Spleen (tissue), 11 donors: ENCODE results near the gene PLA2G4E. TPM values are rescaled to one million over a fixed set of nuclear protein-coding genes. Genes with fewer than 3 reads are reported as not detected.

Experiments
- DNase-seq: peaks from one replicate; pipeline ENCODE4 v3.0.0-alpha.2; 2020
- H3K27ac ChIP-seq, 8 donors: fragments of 200-600 bp; sonication (generic) in 7 of 8; 1 replicate in 4 of 8; 2 replicates in 4 of 8; pipeline versions ENCODE4 v1.5.0 to v1.8.0; 2016 to 2021; ENCODE audit warnings: inconsistent platforms in 4 of 8, mild to moderate bottlenecking in 4 of 8, moderate library complexity in 1 of 8
- H3K27me3 ChIP-seq, 7 donors: fragments of 200-600 bp; sonication (generic) in 6 of 7; replicated peaks in 1 of 7; 1 replicate in 4 of 7; 2 replicates in 3 of 7; pipeline versions ENCODE4 v1.5.0 to v1.8.0; 2016 to 2021; ENCODE audit warnings: inconsistent platforms in 3 of 7, mild to moderate bottlenecking in 1 of 7
- H3K36me3 ChIP-seq, 6 donors: fragments of 200-600 bp; sonication (generic) in 5 of 6; 1 replicate in 4 of 6; 2 replicates in 2 of 6; pipeline versions ENCODE4 v1.5.0 to v1.8.0; 2016 to 2021; ENCODE audit warnings: inconsistent platforms in 2 of 6
- H3K4me1 ChIP-seq, 6 donors: fragments of 200-600 bp; sonication (generic) in 5 of 6; 1 replicate in 3 of 6; 2 replicates in 3 of 6; pipeline versions ENCODE4 v1.5.0 to v1.8.0; 2016 to 2021; ENCODE audit warnings: inconsistent platforms in 3 of 6
- H3K4me3 ChIP-seq, 8 donors: fragments of 200-600 bp; sonication (generic) in 7 of 8; 1 replicate in 4 of 8; 2 replicates in 4 of 8; pipeline versions ENCODE4 v1.5.0 to v1.8.0; 2016 to 2021; ENCODE audit warnings: inconsistent platforms in 4 of 8, mild to moderate bottlenecking in 4 of 8, moderate library complexity in 2 of 8
- H3K9me3 ChIP-seq, 8 donors: fragments of 200-600 bp; sonication (generic) in 7 of 8; 1 replicate in 4 of 8; 2 replicates in 4 of 8; pipeline versions ENCODE4 v1.5.0 to v1.8.0; 2016 to 2021; ENCODE audit warnings: inconsistent platforms in 4 of 8
- POLR2A ChIP-seq, 3 donors: fragments of 450-650 bp; IDR thresholded peaks; one replicate each; pipeline ENCODE4 v1.5.1; 2017; ENCODE audit warnings: antibody characterized with exemption in 3 of 3, mild to moderate bottlenecking in 1 of 3
- POLR2AphosphoS5 ChIP-seq, 3 donors: sonication (generic); formaldehyde crosslinking; IDR thresholded peaks; one replicate each; pipeline ENCODE4 v1.5.1; 2017; ENCODE audit warnings: antibody characterized with exemption in 3 of 3
- WGBS, 5 donors: extraction: QIAGEN DNeasy Blood & Tissue Kit in 3 of 5; methylation state at CpG; one replicate each; pipeline versions ENCODE4 v1.1.5 to v1.1.7; 2013 to 2018; 5-methylcytosine and 5-hydroxymethylcytosine counted together
- intact Hi-C: fragments of 100-400 bp; cut with DNase I; formaldehyde crosslinking; loops from one replicate; pipeline ENCODE4 v1.15.0; 2023; ENCODE audit warnings: low total_unique reads
- polyA plus RNA-seq, 3 donors: library from polyadenylated mRNA; stranded (reverse); fragments of 200-250 nt; gene quantifications; one replicate each; pipeline ENCODE4 v1.2.1, GENCODE V29; 2013
- total RNA-seq, 7 donors: library from RNA; depleted of rRNA in 3 of 7; stranded (reverse); fragments of >200 nt in 3 of 7; fragmentation: NEBNext Ultra II Directional in 4 of 7; extraction: Animal tissue kit (Norgen Biotek cat#: 25700) in 4 of 7; gene quantifications; one replicate each; pipeline versions ENCODE4 v1.1.0 to v1.2.1, GENCODE V29; 2016 to 2021
- TF ChIP-seq, protein P1 (sequence below), 11 experiments: fragments of 200-600 bp in 7 of 11; fragments of 450-650 bp in 4 of 11; sonication (generic) in 4 of 11; IDR thresholded peaks in 8 of 11; conservative IDR thresholded peaks in 3 of 11; 1 replicate in 7 of 11; 2 replicates in 4 of 11; pipeline versions ENCODE4 v1.4.0 to v1.8.0; 2016 to 2021; ENCODE audit warnings: antibody characterized with exemption in 11 of 11, inconsistent platforms in 4 of 11, mild to moderate bottlenecking in 1 of 11
- donor health status: healthy with polysubstance abuse.
- donor health status: DM: no; HTN: no; CAD: no; lungs with moderate emphysema.
- donor health status: DM: no; HTN: no; CAD: no.
- donor health status: Bipolar disorder and iron deficiency.
- donor health status: healthy.
- donor health status: DM: no; HTN: no; CAD: no.
- donor health status: DM: yes; HTN: yes; CAD: no.

PLA2G4E gene
- total and polyA plus RNA-seq, 10 donors: not detected

DNA sequence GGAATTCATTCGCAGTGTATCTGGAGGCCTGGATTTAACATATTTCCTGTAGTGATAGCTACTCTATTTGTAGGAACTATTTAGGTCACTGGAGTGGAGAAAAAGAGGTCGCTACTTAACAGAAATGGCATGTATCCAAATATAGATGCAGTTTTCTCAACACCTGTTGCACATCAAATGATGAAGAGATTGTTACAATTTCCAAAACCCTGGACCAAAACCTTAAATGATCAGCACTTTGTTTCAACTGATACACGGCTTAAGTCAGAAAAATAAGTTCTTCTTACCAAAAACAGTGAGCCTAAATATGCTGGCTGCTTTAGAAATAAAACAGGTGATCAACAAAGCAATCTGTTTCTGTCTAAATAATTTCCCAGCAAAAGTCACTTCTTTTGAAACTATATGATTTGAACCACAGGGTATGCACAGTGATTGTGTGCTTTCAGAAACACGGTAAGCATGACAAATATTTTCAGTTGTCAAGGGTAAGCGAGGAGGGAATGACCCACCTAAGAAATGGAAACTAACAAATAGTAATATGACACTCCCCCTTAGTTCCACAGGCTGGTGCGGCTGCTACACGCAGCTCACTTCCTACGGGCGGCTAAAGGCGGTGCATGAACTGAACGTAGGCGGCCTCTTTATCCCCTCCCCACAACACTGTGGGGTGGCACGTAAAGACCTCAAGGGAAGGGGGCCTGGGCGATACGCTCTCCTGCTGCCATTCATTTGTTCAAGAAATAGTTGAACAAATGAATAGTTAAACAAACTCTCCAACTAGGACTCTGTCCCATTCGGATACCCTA, 49.5 kb downstream of the PLA2G4E start:
- Histone ChIP-seq H3K9me3 (no peaks in the 10 kb centered on the region), H3K27ac (peak overlapping the region; percentile 82 to 96 (median 94)), H3K4me3 (peak overlapping the region; percentile 88 to 96 (median 92)), H3K4me1 (peaks cover 39 to 67% (median 58%) of the 10 kb centered on the region in 6 donors), H3K36me3 (no peaks in the 10 kb centered on the region), H3K27me3 (peaks cover 0 to under 1% (median 0%) of the 10 kb centered on the region in 7 donors)
- WGBS, 5 donors: 7 to 8% (median 8%) methylated on average over 16 of the region's 16 CpGs
- intact Hi-C loops: no loop called here
- peak; percentile 90 for DNase-seq
- TF ChIP-seq POLR2A (IDR thresholded peaks at IDR 0.05) (peak in 1 of 3 donors; percentile 59), POLR2AphosphoS5 (IDR thresholded peaks at IDR 0.05) (peak in 2 of 3 donors; percentile 84 to 87)
- TF ChIP-seq, protein P1, sequence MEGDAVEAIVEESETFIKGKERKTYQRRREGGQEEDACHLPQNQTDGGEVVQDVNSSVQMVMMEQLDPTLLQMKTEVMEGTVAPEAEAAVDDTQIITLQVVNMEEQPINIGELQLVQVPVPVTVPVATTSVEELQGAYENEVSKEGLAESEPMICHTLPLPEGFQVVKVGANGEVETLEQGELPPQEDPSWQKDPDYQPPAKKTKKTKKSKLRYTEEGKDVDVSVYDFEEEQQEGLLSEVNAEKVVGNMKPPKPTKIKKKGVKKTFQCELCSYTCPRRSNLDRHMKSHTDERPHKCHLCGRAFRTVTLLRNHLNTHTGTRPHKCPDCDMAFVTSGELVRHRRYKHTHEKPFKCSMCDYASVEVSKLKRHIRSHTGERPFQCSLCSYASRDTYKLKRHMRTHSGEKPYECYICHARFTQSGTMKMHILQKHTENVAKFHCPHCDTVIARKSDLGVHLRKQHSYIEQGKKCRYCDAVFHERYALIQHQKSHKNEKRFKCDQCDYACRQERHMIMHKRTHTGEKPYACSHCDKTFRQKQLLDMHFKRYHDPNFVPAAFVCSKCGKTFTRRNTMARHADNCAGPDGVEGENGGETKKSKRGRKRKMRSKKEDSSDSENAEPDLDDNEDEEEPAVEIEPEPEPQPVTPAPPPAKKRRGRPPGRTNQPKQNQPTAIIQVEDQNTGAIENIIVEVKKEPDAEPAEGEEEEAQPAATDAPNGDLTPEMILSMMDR (IDR thresholded peaks at IDR 0.05 in 8 of 11, conservative IDR thresholded peaks at IDR 0.05 in 3 of 11): peak in 3 of 11 experiments; percentile 20 to 31 (median 25)

DNA sequence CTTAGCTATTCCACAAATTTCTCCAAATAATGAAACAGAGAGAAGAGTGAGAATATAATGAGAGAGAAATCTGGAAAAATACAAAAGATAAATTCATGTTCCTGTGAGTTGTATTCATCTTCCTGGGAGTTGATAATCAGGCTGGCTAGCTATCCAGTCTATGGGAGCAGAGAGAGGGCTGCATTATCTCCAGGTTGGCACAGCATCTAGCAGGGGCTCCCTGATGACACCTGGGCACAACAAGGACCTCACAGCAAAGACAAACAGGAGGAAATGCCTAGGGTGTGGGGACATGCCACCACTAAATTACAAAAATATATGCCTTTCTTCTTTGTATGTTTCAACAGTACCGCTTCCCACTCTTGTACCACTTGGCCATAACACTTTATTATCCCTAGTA, 50.4 kb downstream of the PLA2G4E start:
- H3K9me3 ChIP-seq: no peaks in the 10 kb centered on the region
- TF ChIP-seq POLR2A (IDR thresholded peaks at IDR 0.05) (no peak), POLR2AphosphoS5 (IDR thresholded peaks at IDR 0.05) (no peak)
- TF ChIP-seq, protein P1 (IDR thresholded peaks at IDR 0.05 in 8 of 11, conservative IDR thresholded peaks at IDR 0.05 in 3 of 11): no peak
- intact Hi-C loops: no loop called here
- peaks cover 39 to 76% (median 65%) of the 10 kb centered on the region in 6 donors for H3K4me1 ChIP-seq
- WGBS, 5 donors: 72 to 87% (median 77%) methylated on average over 1 of the region's 1 CpG
- H3K27me3 ChIP-seq: no peaks in the 10 kb centered on the region
- peak; percentile 32 for DNase-seq
- no peaks in the 10 kb centered on the region for H3K36me3 ChIP-seq
- H3K27ac ChIP-seq: peak overlapping the region in 7 of 8 donors; percentile 22 to 96 (median 94)
- H3K4me3 ChIP-seq: peak overlapping the region in 3 of 8 donors; percentile 88 to 93 (median 92)

DNA sequence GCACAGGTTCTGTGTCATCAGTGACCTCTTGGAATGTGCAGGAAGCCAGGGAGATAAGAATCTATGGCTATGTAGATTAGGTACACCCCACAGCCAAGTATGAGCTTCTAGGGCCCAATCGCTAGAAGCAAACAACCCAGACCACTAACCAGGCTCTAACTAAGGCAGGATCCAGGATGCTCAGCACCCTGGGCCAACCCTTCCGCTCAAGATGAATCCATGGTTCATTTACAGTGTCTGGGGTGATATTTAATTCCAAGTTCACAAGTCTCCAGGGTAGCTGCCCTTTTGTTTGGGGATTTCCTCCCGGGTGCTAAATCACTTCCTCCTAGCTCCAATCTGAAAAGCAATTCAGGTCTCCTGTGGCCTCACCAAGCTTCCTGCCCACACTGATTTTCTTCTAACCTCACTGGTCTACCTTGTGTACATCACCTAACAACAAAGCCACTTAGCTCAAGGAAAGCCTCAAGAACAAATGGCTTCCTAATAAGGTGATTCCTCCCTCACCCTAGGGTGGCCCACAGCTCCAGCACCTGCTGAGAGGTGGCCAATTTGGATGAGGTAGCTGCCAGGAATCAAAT, 50.9 kb downstream of the PLA2G4E start:
- intact Hi-C loops: no loop called here
- H3K4me3 ChIP-seq: peak overlapping the region in 1 of 8 donors; percentile 88
- H3K36me3 ChIP-seq: no peaks in the 10 kb centered on the region
- WGBS, 5 donors: 37 to 54% (median 45%) methylated on average over 3 of the region's 3 CpGs
- peaks cover 39 to 80% (median 65%) of the 10 kb centered on the region in 6 donors for H3K4me1 ChIP-seq
- H3K27ac ChIP-seq: peak overlapping the region in 7 of 8 donors; percentile 22 to 96 (median 94)
- no peaks in the 10 kb centered on the region for H3K27me3 ChIP-seq
- DNase-seq: peak; percentile 60
- H3K9me3 ChIP-seq: no peaks in the 10 kb centered on the region
- TF ChIP-seq POLR2A (IDR thresholded peaks at IDR 0.05) (no peak), POLR2AphosphoS5 (IDR thresholded peaks at IDR 0.05) (no peak)
- TF ChIP-seq, protein P1 (IDR thresholded peaks at IDR 0.05 in 8 of 11, conservative IDR thresholded peaks at IDR 0.05 in 3 of 11): no peak

GRCh38 chr15:41968701-41969100, 52.1 kb downstream of the PLA2G4E start:
- no peaks in the 10 kb centered on the region for H3K36me3 ChIP-seq
- H3K9me3 ChIP-seq: no peaks in the 10 kb centered on the region
- H3K27ac ChIP-seq: peak overlapping the region in 5 of 8 donors; percentile 68 to 96 (median 94)
- TF ChIP-seq POLR2A (IDR thresholded peaks at IDR 0.05): no peak
- TF ChIP-seq, protein P1 (IDR thresholded peaks at IDR 0.05 in 8 of 11, conservative IDR thresholded peaks at IDR 0.05 in 3 of 11): no peak
- TF ChIP-seq POLR2AphosphoS5 (IDR thresholded peaks at IDR 0.05): no peak
- WGBS, 5 donors: 54 to 81% (median 71%) methylated on average over 4 of the region's 4 CpGs
- intact Hi-C loops: no loop called here
- H3K27me3 ChIP-seq: no peaks in the 10 kb centered on the region
- DNase-seq: no peak
- no peak overlapping the region for H3K4me3 ChIP-seq
- H3K4me1 ChIP-seq: peaks cover 39 to 78% (median 65%) of the 10 kb centered on the region in 6 donors
